ENCODE measurements around the gene ACKR3. TPM values are rescaled to one million over a fixed set of nuclear protein-coding genes. Genes with fewer than 3 reads are reported as not detected.

ACKR3 gene
- total and polyA plus RNA-seq, 10 of the 15 experiments (the other 5 are each of a cell fraction or from before 2014, with no cell fraction given) = 3.0 to 154 (median 6.4) TPM

DNA sequence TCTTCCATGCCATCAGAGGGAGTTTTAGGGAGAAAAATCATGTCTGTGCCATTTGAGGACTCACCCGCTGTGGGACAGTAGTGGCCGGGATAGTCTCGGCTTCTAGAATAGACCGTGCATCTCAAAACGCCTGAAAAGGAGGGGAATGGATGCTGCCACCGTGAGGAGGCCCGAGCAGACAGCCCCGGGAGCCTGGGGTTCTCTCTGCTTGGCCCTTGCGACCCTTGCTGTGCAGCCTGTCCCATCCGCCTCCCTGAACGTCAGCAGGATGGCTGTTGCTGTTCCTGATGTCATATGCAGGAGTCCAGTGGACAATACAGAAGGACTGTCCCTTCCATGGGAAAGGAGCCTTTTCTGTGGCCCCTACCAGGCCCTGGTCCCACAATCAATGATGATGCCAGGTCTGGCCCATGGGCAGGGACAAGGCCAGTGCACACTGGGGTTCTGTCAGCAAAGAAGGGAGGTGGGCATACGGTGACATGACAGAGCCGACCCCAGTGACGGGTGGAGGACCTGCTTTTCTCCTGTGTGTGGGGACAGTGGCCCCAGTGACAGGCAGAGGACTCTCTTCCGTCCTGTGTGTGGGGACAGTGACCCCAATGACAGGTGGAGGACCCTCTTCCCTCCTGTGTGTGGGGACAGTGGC is 58.8 kb downstream of the ACKR3 start (continued):
- TF ChIP-seq, protein P1, sequence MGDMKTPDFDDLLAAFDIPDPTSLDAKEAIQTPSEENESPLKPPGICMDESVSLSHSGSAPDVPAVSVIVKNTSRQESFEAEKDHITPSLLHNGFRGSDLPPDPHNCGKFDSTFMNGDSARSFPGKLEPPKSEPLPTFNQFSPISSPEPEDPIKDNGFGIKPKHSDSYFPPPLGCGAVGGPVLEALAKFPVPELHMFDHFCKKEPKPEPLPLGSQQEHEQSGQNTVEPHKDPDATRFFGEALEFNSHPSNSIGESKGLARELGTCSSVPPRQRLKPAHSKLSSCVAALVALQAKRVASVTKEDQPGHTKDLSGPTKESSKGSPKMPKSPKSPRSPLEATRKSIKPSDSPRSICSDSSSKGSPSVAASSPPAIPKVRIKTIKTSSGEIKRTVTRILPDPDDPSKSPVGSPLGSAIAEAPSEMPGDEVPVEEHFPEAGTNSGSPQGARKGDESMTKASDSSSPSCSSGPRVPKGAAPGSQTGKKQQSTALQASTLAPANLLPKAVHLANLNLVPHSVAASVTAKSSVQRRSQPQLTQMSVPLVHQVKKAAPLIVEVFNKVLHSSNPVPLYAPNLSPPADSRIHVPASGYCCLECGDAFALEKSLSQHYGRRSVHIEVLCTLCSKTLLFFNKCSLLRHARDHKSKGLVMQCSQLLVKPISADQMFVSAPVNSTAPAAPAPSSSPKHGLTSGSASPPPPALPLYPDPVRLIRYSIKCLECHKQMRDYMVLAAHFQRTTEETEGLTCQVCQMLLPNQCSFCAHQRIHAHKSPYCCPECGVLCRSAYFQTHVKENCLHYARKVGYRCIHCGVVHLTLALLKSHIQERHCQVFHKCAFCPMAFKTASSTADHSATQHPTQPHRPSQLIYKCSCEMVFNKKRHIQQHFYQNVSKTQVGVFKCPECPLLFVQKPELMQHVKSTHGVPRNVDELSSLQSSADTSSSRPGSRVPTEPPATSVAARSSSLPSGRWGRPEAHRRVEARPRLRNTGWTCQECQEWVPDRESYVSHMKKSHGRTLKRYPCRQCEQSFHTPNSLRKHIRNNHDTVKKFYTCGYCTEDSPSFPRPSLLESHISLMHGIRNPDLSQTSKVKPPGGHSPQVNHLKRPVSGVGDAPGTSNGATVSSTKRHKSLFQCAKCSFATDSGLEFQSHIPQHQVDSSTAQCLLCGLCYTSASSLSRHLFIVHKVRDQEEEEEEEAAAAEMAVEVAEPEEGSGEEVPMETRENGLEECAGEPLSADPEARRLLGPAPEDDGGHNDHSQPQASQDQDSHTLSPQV (IDR thresholded peaks at IDR 0.05) = no peak

DNA sequence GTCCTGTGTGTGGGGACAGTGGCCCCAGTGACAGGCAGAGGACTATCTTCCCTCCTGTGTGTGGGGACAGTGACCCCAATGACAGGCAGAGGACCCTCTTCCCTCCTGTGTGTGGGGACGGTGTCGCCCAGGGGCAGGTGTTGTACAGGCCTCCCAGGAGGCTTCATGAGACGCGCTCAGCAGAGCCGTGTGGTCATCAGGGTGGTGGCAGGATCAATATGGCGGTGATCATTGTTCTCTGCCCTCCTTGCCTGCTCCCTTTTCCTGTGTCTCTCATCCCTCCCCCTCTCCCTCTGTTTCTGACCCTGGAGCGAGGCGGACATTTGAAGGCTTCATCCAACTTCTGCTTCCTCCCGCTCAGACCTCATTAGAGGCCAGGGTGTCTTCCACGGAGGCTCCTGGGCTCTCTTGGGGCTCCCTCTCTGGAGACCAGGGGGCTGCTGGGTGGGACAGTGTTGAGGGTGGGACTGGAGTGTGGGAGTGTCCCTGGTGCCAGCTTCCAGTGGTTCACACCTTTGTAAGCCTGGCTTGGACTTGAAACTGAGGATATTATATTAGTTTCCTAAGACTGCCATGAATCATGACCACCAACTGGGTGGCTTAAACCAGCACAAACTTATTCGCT is 59.5 kb downstream of the ACKR3 start:
- CTCF ChIA-PET = no interaction called here
- no peak overlapping the region for H2AFZ ChIP-seq (ENCODE audit: control insufficient read depth, low read depth, low read length)
- SMC1A ChIA-PET (ENCODE audit: uncharacterized antibody, unreplicated experiment) = no interaction called here
- H3K9me3 ChIP-seq (replicated peaks; ENCODE audit: control insufficient read depth, insufficient read depth, low read length) = no peaks in the 10 kb centered on the region
- H3K79me2 ChIP-seq (ENCODE audit: control insufficient read depth, insufficient read depth, low read length) = no peaks in the 10 kb centered on the region
- H4K20me1 ChIP-seq (ENCODE audit: control insufficient read depth, insufficient read depth) = no peaks in the 10 kb centered on the region
- POLR2A ChIA-PET = no interaction called here
- peaks cover 0 to 3% of the 10 kb centered on the region in 2 experiments; a peak in 2 of 4 replicates for H3K27me3 ChIP-seq (replicated peaks in 1 of 2; ENCODE audit: control insufficient read depth in 2 of 2, insufficient read depth in 2 of 2, low read length in 1 of 2)
- WGBS (ENCODE audit: insufficient coverage, insufficient replicate concordance, low lambda C conversion rate, missing lambda C conversion rate) = 60% methylated on average over 10 of the region's 11 CpGs
- no peaks in the 10 kb centered on the region for H3K4me1 ChIP-seq (ENCODE audit: control insufficient read depth, insufficient read depth, low read length)
- no peak overlapping the region for H3K4me2 ChIP-seq (ENCODE audit: control insufficient read depth, insufficient read depth)
- no peak overlapping the region for H3K27ac ChIP-seq (ENCODE audit: control insufficient read depth, insufficient read depth)
- H3K4me3 ChIP-seq = no peak overlapping the region
- RAD21 ChIA-PET (ENCODE audit: unreplicated experiment) = no interaction called here
- H3K36me3 ChIP-seq (ENCODE audit: control insufficient read depth in 2 of 2, insufficient read depth in 2 of 2, low read length in 1 of 2) = no peaks in the 10 kb centered on the region
- no TSS peak for BruUV-seq (replicated peaks)
- in situ Hi-C loops (cut with MboI) = no loop called here
- no peak overlapping the region for H3K9ac ChIP-seq (ENCODE audit: control insufficient read depth, insufficient read depth, low read length)
- no peak for FAIRE-seq
- ATAC-seq = no peak
- no peak for DNase-seq (ENCODE audit: low read depth, low spot score)
- intact Hi-C loops (cut with micrococcal nuclease; ENCODE audit: unreplicated experiment) = no loop called here
- TF ChIP-seq ATF7 (IDR thresholded peaks at IDR 0.05; ENCODE audit: low read depth) (no peak), STAT3 (IDR thresholded peaks at IDR 0.05; ENCODE audit: low read depth, low read length) (no peak), CREM (IDR thresholded peaks at IDR 0.05; ENCODE audit: low read depth) (no peak), POLR2AphosphoS5 (IDR thresholded peaks at IDR 0.05; ENCODE audit: low read length) (no peak), TBL1XR1 (IDR thresholded peaks at IDR 0.05; ENCODE audit: low read depth, low read length) (no peak), SREBF2 (IDR thresholded peaks at IDR 0.05; ENCODE audit: low read length) (no peak), SMAD1 (IDR thresholded peaks at IDR 0.05; ENCODE audit: low read depth, partially characterized antibody) (no peak), BRCA1 (IDR thresholded peaks at IDR 0.05; ENCODE audit: low read depth, low read length) (no peak)
- TF ChIP-seq, protein P2, sequence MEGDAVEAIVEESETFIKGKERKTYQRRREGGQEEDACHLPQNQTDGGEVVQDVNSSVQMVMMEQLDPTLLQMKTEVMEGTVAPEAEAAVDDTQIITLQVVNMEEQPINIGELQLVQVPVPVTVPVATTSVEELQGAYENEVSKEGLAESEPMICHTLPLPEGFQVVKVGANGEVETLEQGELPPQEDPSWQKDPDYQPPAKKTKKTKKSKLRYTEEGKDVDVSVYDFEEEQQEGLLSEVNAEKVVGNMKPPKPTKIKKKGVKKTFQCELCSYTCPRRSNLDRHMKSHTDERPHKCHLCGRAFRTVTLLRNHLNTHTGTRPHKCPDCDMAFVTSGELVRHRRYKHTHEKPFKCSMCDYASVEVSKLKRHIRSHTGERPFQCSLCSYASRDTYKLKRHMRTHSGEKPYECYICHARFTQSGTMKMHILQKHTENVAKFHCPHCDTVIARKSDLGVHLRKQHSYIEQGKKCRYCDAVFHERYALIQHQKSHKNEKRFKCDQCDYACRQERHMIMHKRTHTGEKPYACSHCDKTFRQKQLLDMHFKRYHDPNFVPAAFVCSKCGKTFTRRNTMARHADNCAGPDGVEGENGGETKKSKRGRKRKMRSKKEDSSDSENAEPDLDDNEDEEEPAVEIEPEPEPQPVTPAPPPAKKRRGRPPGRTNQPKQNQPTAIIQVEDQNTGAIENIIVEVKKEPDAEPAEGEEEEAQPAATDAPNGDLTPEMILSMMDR (IDR thresholded peaks at IDR 0.05 in 2 of 3, conservative IDR thresholded peaks at IDR 0.05 in 1 of 3; ENCODE audit: control insufficient read depth in 2 of 3, extremely low read depth in 1 of 3, insufficient read depth in 1 of 3, low read depth in 3 of 3, low read length in 3 of 3) = no peak
- TF ChIP-seq, protein P3, sequence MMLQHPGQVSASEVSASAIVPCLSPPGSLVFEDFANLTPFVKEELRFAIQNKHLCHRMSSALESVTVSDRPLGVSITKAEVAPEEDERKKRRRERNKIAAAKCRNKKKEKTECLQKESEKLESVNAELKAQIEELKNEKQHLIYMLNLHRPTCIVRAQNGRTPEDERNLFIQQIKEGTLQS (IDR thresholded peaks at IDR 0.05; ENCODE audit: borderline replicate concordance, extremely low read depth, low read depth, low read length) = no peak
